Liver (tissue), 9 donors: ENCODE results near the gene GCNA. TPM values are rescaled to one million over a fixed set of nuclear protein-coding genes. Genes with fewer than 3 reads are reported as not detected.

ENCODE experiments used
- DNase-seq: peaks from one replicate; pipeline ENCODE4 v3.0.0-alpha.2; 2017; ENCODE audit warnings: low spot score
- H3K27ac ChIP-seq, 2 donors: one replicate each; pipeline ENCODE4 v1.7.0; 2013; ENCODE audit warnings: inconsistent platforms in 2 of 2, low read length in 2 of 2, control low read depth in 1 of 2, low read depth in 1 of 2, mild to moderate bottlenecking in 1 of 2
- H3K27me3 ChIP-seq, 4 donors: one replicate each; pipeline versions ENCODE4 v1.6.1 to v1.7.0; 2013; ENCODE audit warnings: low read length in 3 of 4, inconsistent platforms in 1 of 4, mild to moderate bottlenecking in 1 of 4, moderate library complexity in 1 of 4; ENCODE audit not compliant: control insufficient read depth in 4 of 4, insufficient read depth in 4 of 4
- H3K36me3 ChIP-seq, 4 donors: one replicate each; pipeline versions ENCODE4 v1.6.1 to v1.7.0; 2013; ENCODE audit warnings: low read length in 3 of 4, mild to moderate bottlenecking in 3 of 4, low read depth in 1 of 4, moderate library complexity in 1 of 4; ENCODE audit not compliant: control insufficient read depth in 4 of 4, insufficient read depth in 3 of 4
- H3K4me1 ChIP-seq, 4 donors: one replicate each; pipeline versions ENCODE4 v1.6.1 to v1.7.0; 2013; ENCODE audit warnings: low read length in 3 of 4, mild to moderate bottlenecking in 3 of 4, moderate library complexity in 1 of 4; ENCODE audit not compliant: control insufficient read depth in 4 of 4, insufficient read depth in 4 of 4
- H3K4me3 ChIP-seq, 3 donors: one replicate each; pipeline versions ENCODE4 v1.6.1 to v1.7.0; 2013; ENCODE audit warnings: low read length in 3 of 3, control low read depth in 1 of 3, low read depth in 1 of 3, mild to moderate bottlenecking in 1 of 3
- H3K9ac ChIP-seq, 2 donors: one replicate each; pipeline ENCODE4 v1.7.0; 2013; ENCODE audit warnings: low read length in 2 of 2, mild to moderate bottlenecking in 2 of 2, moderate library complexity in 2 of 2, control low read depth in 1 of 2, low read depth in 1 of 2
- H3K9me3 ChIP-seq, 4 donors: one replicate each; pipeline versions ENCODE4 v1.6.1 to v1.7.0; 2013; ENCODE audit warnings: low read length in 3 of 4; ENCODE audit not compliant: control insufficient read depth in 4 of 4
- ATF3 ChIP-seq: IDR thresholded peaks from 2 replicates; pipeline ENCODE4 v1.6.1; 2016; ENCODE audit warnings: antibody characterized with exemption
- EGR1 ChIP-seq, 2 donors: IDR thresholded peaks; 2 replicates each; pipeline ENCODE4 v1.6.1; 2016 to 2018; ENCODE audit warnings: antibody characterized with exemption in 2 of 2, low read depth in 2 of 2
- FOXA1 ChIP-seq: IDR thresholded peaks from 2 replicates; pipeline ENCODE4 v1.6.1; 2016; ENCODE audit warnings: antibody characterized with exemption
- FOXA2 ChIP-seq: IDR thresholded peaks from 2 replicates; pipeline ENCODE4 v1.6.1; 2016; ENCODE audit warnings: antibody characterized with exemption
- GABPA ChIP-seq, 2 donors: IDR thresholded peaks in 1 of 2; conservative IDR thresholded peaks in 1 of 2; 2 replicates each; pipeline ENCODE4 v1.6.1; 2016; ENCODE audit warnings: antibody characterized with exemption in 2 of 2, mild to moderate bottlenecking in 1 of 2, moderate library complexity in 1 of 2
- HNF4G ChIP-seq: IDR thresholded peaks from 2 replicates; pipeline ENCODE4 v1.6.1; 2016; ENCODE audit warnings: antibody characterized with exemption
- JUND ChIP-seq, 2 donors: IDR thresholded peaks; 2 replicates each; pipeline ENCODE4 v1.6.1; 2016; ENCODE audit warnings: antibody characterized with exemption in 2 of 2
- MAX ChIP-seq: IDR thresholded peaks from 2 replicates; pipeline ENCODE4 v1.6.1; 2016; ENCODE audit warnings: antibody characterized with exemption
- NR2F2 ChIP-seq: IDR thresholded peaks from 2 replicates; pipeline ENCODE4 v1.6.1; 2016; ENCODE audit warnings: antibody characterized with exemption
- RAD21 ChIP-seq, 2 donors: IDR thresholded peaks; 2 replicates each; pipeline ENCODE4 v1.6.1; 2016; ENCODE audit warnings: antibody characterized with exemption in 2 of 2, mild to moderate bottlenecking in 2 of 2
- RXRA ChIP-seq, 2 donors: IDR thresholded peaks; 2 replicates each; pipeline ENCODE4 v1.6.1; 2017 to 2018; ENCODE audit warnings: antibody characterized with exemption in 2 of 2, mild to moderate bottlenecking in 1 of 2
- TAF1 ChIP-seq: conservative IDR thresholded peaks from 2 replicates; pipeline ENCODE4 v1.6.1; 2016; ENCODE audit warnings: antibody characterized with exemption, mild to moderate bottlenecking
- WGBS: extraction: QIAGEN DNeasy Blood & Tissue Kit; methylation state at CpG from one replicate; pipeline ENCODE4 v1.1.7; 2013; 5-methylcytosine and 5-hydroxymethylcytosine counted together
- polyA plus RNA-seq, 2 donors: library from polyadenylated mRNA; stranded (reverse) in 1 of 2; unstranded in 1 of 2; fragments of 200-250 nt in 1 of 2; fragments of >200 nt in 1 of 2; fragmentation: Nextera tagmentation in 1 of 2; extraction: Ambion mirVana in 1 of 2; gene quantifications; one replicate each; pipeline versions ENCODE4 v1.2.1 to v1.2.3, GENCODE V29; 2013 to 2015
- total RNA-seq, 2 donors: library from RNA; depleted of rRNA; stranded (reverse); fragments of >200 nt; gene quantifications; one replicate each; pipeline ENCODE4 v1.2.3, GENCODE V29; 2014
- TF ChIP-seq, protein P1 (sequence below): fragments of 150-350 bp; IDR thresholded peaks from 2 replicates; pipeline ENCODE4 v1.5.1; 2017; ENCODE audit warnings: improper control_type of control experiment, low read depth, low read length; ENCODE audit not compliant: missing input control
- TF ChIP-seq, protein P2 (sequence below): IDR thresholded peaks from 2 replicates; pipeline ENCODE4 v1.6.1; 2016; ENCODE audit warnings: antibody characterized with exemption
- donor health status: healthy.
- donor health status: healthy.
- donor health status: healthy.
- donor health status: healthy.
- donor health status: healthy.

GCNA gene
- total and polyA plus RNA-seq, 4 donors, result 0.18 to 3.7 (median 0.73) TPM

- TF ChIP-seq RXRA (IDR thresholded peaks at IDR 0.05) (no peak), FOXA2 (no peak), EGR1 (IDR thresholded peaks at IDR 0.05; ENCODE audit: low read depth in 2 of 2) (no peak)
These were observed 45.5 kb downstream of the GCNA start (continued) for GRCh38 chrX:71623714-71624113.

- 82% methylated on average over 5 of the region's 5 CpGs for WGBS
- Histone ChIP-seq H3K9ac (no peak overlapping the region), H3K4me3 (no peak overlapping the region), H3K9me3 (peaks cover 0 to 3% (median 0%) of the 10 kb centered on the region in 4 donors), H3K27ac (no peak overlapping the region), H3K36me3 (no peaks in the 10 kb centered on the region), H3K27me3 (no peaks in the 10 kb centered on the region), H3K4me1 (peaks cover 0 to 2% (median 0%) of the 10 kb centered on the region in 4 donors)
- no peak for TF ChIP-seq EGR1 (IDR thresholded peaks at IDR 0.05; ENCODE audit: low read depth in 2 of 2)
- DNase-seq, result no peak
These were observed 47.2 kb downstream of the GCNA start for GRCh38 chrX:71625471-71625870.

GRCh38 chrX:71626576-71626975, 48.3 kb downstream of the GCNA start:
- no peak overlapping the region for H3K4me3 ChIP-seq
- no peaks in the 10 kb centered on the region for H3K27me3 ChIP-seq
- H3K9me3 ChIP-seq, result no peaks in the 10 kb centered on the region
- no peaks in the 10 kb centered on the region for H3K36me3 ChIP-seq
- no peak overlapping the region for H3K27ac ChIP-seq
- no peak for DNase-seq
- TF ChIP-seq FOXA2, result no peak
- TF ChIP-seq RAD21 (IDR thresholded peaks at IDR 0.05), result no peak
- no peak for TF ChIP-seq FOXA1
- no peak for TF ChIP-seq EGR1 (IDR thresholded peaks at IDR 0.05; ENCODE audit: low read depth in 2 of 2)
- no peak for TF ChIP-seq HNF4G
- TF ChIP-seq TAF1, result no peak
- no peak for TF ChIP-seq MAX
- no peak for TF ChIP-seq NR2F2
- TF ChIP-seq, protein P1, sequence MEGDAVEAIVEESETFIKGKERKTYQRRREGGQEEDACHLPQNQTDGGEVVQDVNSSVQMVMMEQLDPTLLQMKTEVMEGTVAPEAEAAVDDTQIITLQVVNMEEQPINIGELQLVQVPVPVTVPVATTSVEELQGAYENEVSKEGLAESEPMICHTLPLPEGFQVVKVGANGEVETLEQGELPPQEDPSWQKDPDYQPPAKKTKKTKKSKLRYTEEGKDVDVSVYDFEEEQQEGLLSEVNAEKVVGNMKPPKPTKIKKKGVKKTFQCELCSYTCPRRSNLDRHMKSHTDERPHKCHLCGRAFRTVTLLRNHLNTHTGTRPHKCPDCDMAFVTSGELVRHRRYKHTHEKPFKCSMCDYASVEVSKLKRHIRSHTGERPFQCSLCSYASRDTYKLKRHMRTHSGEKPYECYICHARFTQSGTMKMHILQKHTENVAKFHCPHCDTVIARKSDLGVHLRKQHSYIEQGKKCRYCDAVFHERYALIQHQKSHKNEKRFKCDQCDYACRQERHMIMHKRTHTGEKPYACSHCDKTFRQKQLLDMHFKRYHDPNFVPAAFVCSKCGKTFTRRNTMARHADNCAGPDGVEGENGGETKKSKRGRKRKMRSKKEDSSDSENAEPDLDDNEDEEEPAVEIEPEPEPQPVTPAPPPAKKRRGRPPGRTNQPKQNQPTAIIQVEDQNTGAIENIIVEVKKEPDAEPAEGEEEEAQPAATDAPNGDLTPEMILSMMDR, result no peak
- TF ChIP-seq, protein P2, sequence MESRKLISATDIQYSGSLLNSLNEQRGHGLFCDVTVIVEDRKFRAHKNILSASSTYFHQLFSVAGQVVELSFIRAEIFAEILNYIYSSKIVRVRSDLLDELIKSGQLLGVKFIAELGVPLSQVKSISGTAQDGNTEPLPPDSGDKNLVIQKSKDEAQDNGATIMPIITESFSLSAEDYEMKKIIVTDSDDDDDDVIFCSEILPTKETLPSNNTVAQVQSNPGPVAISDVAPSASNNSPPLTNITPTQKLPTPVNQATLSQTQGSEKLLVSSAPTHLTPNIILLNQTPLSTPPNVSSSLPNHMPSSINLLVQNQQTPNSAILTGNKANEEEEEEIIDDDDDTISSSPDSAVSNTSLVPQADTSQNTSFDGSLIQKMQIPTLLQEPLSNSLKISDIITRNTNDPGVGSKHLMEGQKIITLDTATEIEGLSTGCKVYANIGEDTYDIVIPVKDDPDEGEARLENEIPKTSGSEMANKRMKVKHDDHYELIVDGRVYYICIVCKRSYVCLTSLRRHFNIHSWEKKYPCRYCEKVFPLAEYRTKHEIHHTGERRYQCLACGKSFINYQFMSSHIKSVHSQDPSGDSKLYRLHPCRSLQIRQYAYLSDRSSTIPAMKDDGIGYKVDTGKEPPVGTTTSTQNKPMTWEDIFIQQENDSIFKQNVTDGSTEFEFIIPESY, result no peak
- no peak for TF ChIP-seq ATF3
- TF ChIP-seq GABPA (IDR thresholded peaks at IDR 0.05 in 1 of 2, conservative IDR thresholded peaks at IDR 0.05 in 1 of 2), result no peak
- no peak for TF ChIP-seq RXRA (IDR thresholded peaks at IDR 0.05)
- no peak for TF ChIP-seq JUND (IDR thresholded peaks at IDR 0.05)
- WGBS, result 85% methylated on average over 6 of the region's 6 CpGs
- no peak overlapping the region for H3K9ac ChIP-seq
- H3K4me1 ChIP-seq, result peaks cover 0 to 2% (median 0%) of the 10 kb centered on the region in 4 donors
